ENCODE measurements around the gene PI16.
"Not testable (repeated sequence)": the region's sequence is repeated elsewhere in the genome, so short reads cannot be mapped to it uniquely, and the experiment has no call there.

PI16 gene

GRCh38 chr6:36989264-36989663 is 34.7 kb downstream of the PI16 start:
- H3F3A ChIP-seq (ENCODE audit: insufficient read depth, low read length) = 0 out of 2 replicates have a peak, but pooled peaks cover 4% of the 10 kb centered on the region
- H3K9me3 ChIP-seq (replicated peaks; ENCODE audit: insufficient read depth, low read length) = no peaks in the 10 kb centered on the region
- TF ChIP-seq EZH2phosphoT487 (IDR thresholded peaks at IDR 0.05; ENCODE audit: low read length) (no peak), EZH2 (optimal IDR thresholded peaks at IDR 0.05; ENCODE audit: low read depth, low read length) (no peak), CTCF (IDR thresholded peaks at IDR 0.05; ENCODE audit: low read length) (no peak)
- DNase-seq = no peak
- no peak overlapping the region for H3K27ac ChIP-seq (ENCODE audit: low read length)
- no peaks in the 10 kb centered on the region for H3K27me3 ChIP-seq (replicated peaks; ENCODE audit: insufficient read depth, low read length)
- H4K20me1 ChIP-seq (ENCODE audit: insufficient read depth, low read length) = no peaks in the 10 kb centered on the region
- no peak overlapping the region for H3K4me3 ChIP-seq (ENCODE audit: low read length)
- peaks cover 17% of the 10 kb centered on the region for H3K79me2 ChIP-seq (ENCODE audit: low read length)
- H3K9me2 ChIP-seq (replicated peaks; ENCODE audit: insufficient read depth, low read length) = no peaks in the 10 kb centered on the region
- no peaks in the 10 kb centered on the region for H3K36me3 ChIP-seq (replicated peaks; ENCODE audit: insufficient read depth, low read length)
- no peak overlapping the region for H3K9ac ChIP-seq (ENCODE audit: low read length)
- no peak overlapping the region for H3K4me2 ChIP-seq (ENCODE audit: low read depth, low read length)
- no peak overlapping the region for H2AFZ ChIP-seq (ENCODE audit: low read length)
- H3K4me1 ChIP-seq (ENCODE audit: low read length) = peaks cover 5% of the 10 kb centered on the region

GRCh38 chr6:36990401-36990800 is 35.9 kb downstream of the PI16 start:
- H3K9me3 ChIP-seq (replicated peaks; ENCODE audit: insufficient read depth, low read length) = not testable (repeated sequence)

GRCh38 chr6:36997811-36998722 is 43.5 kb downstream of the PI16 start:
- Histone ChIP-seq H3F3A (ENCODE audit: insufficient read depth, low read length) (no peaks in the 10 kb centered on the region), H3K9ac (ENCODE audit: low read length) (no peak overlapping the region), H3K79me2 (ENCODE audit: low read length) (no peaks in the 10 kb centered on the region), H3K27me3 (replicated peaks; ENCODE audit: insufficient read depth, low read length) (no peaks in the 10 kb centered on the region), H3K4me3 (ENCODE audit: low read length) (no peak overlapping the region), H3K36me3 (replicated peaks; ENCODE audit: insufficient read depth, low read length) (no peaks in the 10 kb centered on the region), H3K27ac (ENCODE audit: low read length) (no peak overlapping the region), H3K9me2 (replicated peaks; ENCODE audit: insufficient read depth, low read length) (no peaks in the 10 kb centered on the region), H3K9me3 (replicated peaks; ENCODE audit: insufficient read depth, low read length) (no peaks in the 10 kb centered on the region), H3K4me1 (ENCODE audit: low read length) (no peaks in the 10 kb centered on the region), H4K20me1 (ENCODE audit: insufficient read depth, low read length) (no peaks in the 10 kb centered on the region), H2AFZ (ENCODE audit: low read length) (no peak overlapping the region), H3K4me2 (ENCODE audit: low read depth, low read length) (no peak overlapping the region)
- DNase-seq = no peak
- TF ChIP-seq EZH2phosphoT487 (IDR thresholded peaks at IDR 0.05; ENCODE audit: low read length) (no peak), EZH2 (optimal IDR thresholded peaks at IDR 0.05; ENCODE audit: low read depth, low read length) (no peak), CTCF (IDR thresholded peaks at IDR 0.05; ENCODE audit: low read length) (no peak)

More at GRCh38 chr6:36990401-36990800, 35.9 kb downstream of the PI16 start:
- not testable (repeated sequence) for H3K4me3 ChIP-seq (ENCODE audit: low read length); DNase-seq; H3K9ac ChIP-seq (ENCODE audit: low read length); H3K4me2 ChIP-seq (ENCODE audit: low read depth, low read length); H3K27ac ChIP-seq (ENCODE audit: low read length); H4K20me1 ChIP-seq (ENCODE audit: insufficient read depth, low read length); H3K27me3 ChIP-seq (replicated peaks; ENCODE audit: insufficient read depth, low read length); H3K4me1 ChIP-seq (ENCODE audit: low read length); H3F3A ChIP-seq (ENCODE audit: insufficient read depth, low read length); H3K79me2 ChIP-seq (ENCODE audit: low read length); H2AFZ ChIP-seq (ENCODE audit: low read length); H3K36me3 ChIP-seq (replicated peaks; ENCODE audit: insufficient read depth, low read length); H3K9me2 ChIP-seq (replicated peaks; ENCODE audit: insufficient read depth, low read length)

- H3K9ac ChIP-seq (ENCODE audit: low read length) = no peak overlapping the region
- H3F3A ChIP-seq (ENCODE audit: insufficient read depth, low read length) = no peaks in the 10 kb centered on the region
Observed at GRCh38 chr6:36998723-36999038, 44.1 kb downstream of the PI16 start.

More at GRCh38 chr6:36998723-36999038, 44.1 kb downstream of the PI16 start:
- no peaks in the 10 kb centered on the region for H3K27me3 ChIP-seq (replicated peaks; ENCODE audit: insufficient read depth, low read length)
- H3K9me3 ChIP-seq (replicated peaks; ENCODE audit: insufficient read depth, low read length) = no peaks in the 10 kb centered on the region
- TF ChIP-seq CTCF (IDR thresholded peaks at IDR 0.05; ENCODE audit: low read length) (no peak), EZH2phosphoT487 (IDR thresholded peaks at IDR 0.05; ENCODE audit: low read length) (no peak), EZH2 (optimal IDR thresholded peaks at IDR 0.05; ENCODE audit: low read depth, low read length) (no peak)
- no peak overlapping the region for H2AFZ ChIP-seq (ENCODE audit: low read length)
- no peak overlapping the region for H3K27ac ChIP-seq (ENCODE audit: low read length)
- H3K9me2 ChIP-seq (replicated peaks; ENCODE audit: insufficient read depth, low read length) = no peaks in the 10 kb centered on the region
- H4K20me1 ChIP-seq (ENCODE audit: insufficient read depth, low read length) = no peaks in the 10 kb centered on the region
- no peak overlapping the region for H3K4me2 ChIP-seq (ENCODE audit: low read depth, low read length)
- no peaks in the 10 kb centered on the region for H3K79me2 ChIP-seq (ENCODE audit: low read length)
- no peak overlapping the region for H3K4me3 ChIP-seq (ENCODE audit: low read length)
- no peak for DNase-seq
- no peaks in the 10 kb centered on the region for H3K4me1 ChIP-seq (ENCODE audit: low read length)
- H3K36me3 ChIP-seq (replicated peaks; ENCODE audit: insufficient read depth, low read length) = no peaks in the 10 kb centered on the region

All from MM.1S (cell line).